DOHH2 (cell line): ENCODE results near the gene SEMA3A.

ENCODE experiments used
- H3F3A ChIP-seq: fragments of 200-600 bp; sonication (generic), shearing (Covaris generic); 2 replicates; pipeline ENCODE4 v1.6.0; 2016; ENCODE audit warnings: antibody characterized with exemption, mild to moderate bottlenecking; ENCODE audit not compliant: control insufficient read depth, insufficient read depth
- H3K27ac ChIP-seq: fragments of 200-600 bp; sonication (generic); 2 replicates; pipeline ENCODE4 v1.5.1; 2014; ENCODE audit warnings: low read depth, mild to moderate bottlenecking, low read length, moderate library complexity
- H3K27me3 ChIP-seq: fragments of 200-600 bp; sonication (generic); 2 replicates; pipeline ENCODE4 v1.6.1; 2014; ENCODE audit warnings: mild to moderate bottlenecking, low read length, mixed read lengths; ENCODE audit not compliant: control insufficient read depth
- H3K36me3 ChIP-seq: fragments of 200-600 bp; sonication (generic); 2 replicates; pipeline ENCODE4 v1.6.1; 2014; ENCODE audit warnings: mild to moderate bottlenecking, low read length, moderate library complexity, mixed read lengths; ENCODE audit not compliant: control insufficient read depth
- H3K4me1 ChIP-seq: fragments of 200-600 bp; sonication (generic); 2 replicates; pipeline ENCODE4 v1.6.1; 2014; ENCODE audit warnings: mild to moderate bottlenecking, low read length, mixed read lengths; ENCODE audit not compliant: control insufficient read depth
- H3K4me2 ChIP-seq: fragments of 200-600 bp; sonication (generic); 2 replicates; pipeline ENCODE4 v1.6.0; 2014; ENCODE audit warnings: mild to moderate bottlenecking, low read length, moderate library complexity
- H3K4me3 ChIP-seq: fragments of 200-600 bp; sonication (generic); 2 replicates; pipeline ENCODE4 v1.5.1; 2014; ENCODE audit warnings: mild to moderate bottlenecking, low read length, mixed read lengths
- H3K79me2 ChIP-seq: fragments of 200-600 bp; sonication (generic); 2 replicates; pipeline ENCODE4 v1.6.1; 2014; ENCODE audit warnings: mild to moderate bottlenecking, low read length, mixed read lengths; ENCODE audit not compliant: control insufficient read depth
- H3K9me2 ChIP-seq: fragments of 200-600 bp; sonication (generic); replicated peaks from 2 replicates; pipeline ENCODE4 v1.6.1; 2014; ENCODE audit warnings: mild to moderate bottlenecking, low read length, mixed read lengths; ENCODE audit not compliant: control insufficient read depth
- H3K9me3 ChIP-seq: fragments of 200-600 bp; sonication (generic); 2 replicates; pipeline ENCODE4 v1.6.1; 2014; ENCODE audit warnings: antibody characterized with exemption, low read length, mixed read lengths; ENCODE audit not compliant: control insufficient read depth, insufficient read depth
- H4K20me1 ChIP-seq: fragments of 200-600 bp; sonication (generic); 2 replicates; pipeline ENCODE4 v1.6.0; 2014; ENCODE audit warnings: low read depth, mild to moderate bottlenecking, antibody characterized with exemption, low read length, moderate library complexity; ENCODE audit not compliant: control insufficient read depth, insufficient read depth
- CTCF ChIP-seq: fragments of 200-600 bp; sonication (generic); IDR thresholded peaks from one replicate; pipeline ENCODE4 v1.5.1; 2014; ENCODE audit warnings: antibody characterized with exemption, mild to moderate bottlenecking, low read depth, low read length; ENCODE audit not compliant: poor library complexity, severe bottlenecking
- EZH2phosphoT487 ChIP-seq: fragments of 200-600 bp; sonication (generic); IDR thresholded peaks from 2 replicates; pipeline ENCODE4 v1.6.1; 2017; ENCODE audit warnings: borderline replicate concordance, mild to moderate bottlenecking, antibody characterized with exemption, low read length, moderate library complexity, mixed read lengths

The SEMA3A gene

GRCh38 chr7:84159435-84159834 is 35.2 kb downstream of the SEMA3A start:
- Histone ChIP-seq H3K9me2 (no peaks in the 10 kb centered on the region), H3K79me2 (no peaks in the 10 kb centered on the region), H3K9me3 (no peaks in the 10 kb centered on the region), H4K20me1 (no peaks in the 10 kb centered on the region), H3K27me3 (no peaks in the 10 kb centered on the region), H3F3A (no peaks in the 10 kb centered on the region), H3K4me2 (no peak overlapping the region), H3K36me3 (no peaks in the 10 kb centered on the region), H3K4me3 (no peak overlapping the region), H3K27ac (no peak overlapping the region), H3K4me1 (no peaks in the 10 kb centered on the region)
- TF ChIP-seq CTCF (no peak), EZH2phosphoT487 (no peak)

GRCh38 chr7:84157171-84157570 is 37.4 kb downstream of the SEMA3A start:
- Histone ChIP-seq H3K4me2 (no peak overlapping the region), H3K9me2 (no peaks in the 10 kb centered on the region), H3F3A (no peaks in the 10 kb centered on the region), H3K36me3 (no peaks in the 10 kb centered on the region), H3K4me3 (no peak overlapping the region), H3K27me3 (no peaks in the 10 kb centered on the region), H3K27ac (no peak overlapping the region), H3K9me3 (no peaks in the 10 kb centered on the region), H3K4me1 (no peaks in the 10 kb centered on the region), H3K79me2 (no peaks in the 10 kb centered on the region), H4K20me1 (no peaks in the 10 kb centered on the region)
- TF ChIP-seq EZH2phosphoT487 (no peak), CTCF (no peak)

GRCh38 chr7:84154991-84155781 is 39.4 kb downstream of the SEMA3A start:
- no peaks in the 10 kb centered on the region for H3K9me2 ChIP-seq
- no peaks in the 10 kb centered on the region for H3F3A ChIP-seq
- H3K4me3 ChIP-seq: no peak overlapping the region
- H3K27me3 ChIP-seq: no peaks in the 10 kb centered on the region
- no peaks in the 10 kb centered on the region for H3K36me3 ChIP-seq
- H3K4me1 ChIP-seq: no peaks in the 10 kb centered on the region
- no peaks in the 10 kb centered on the region for H3K9me3 ChIP-seq
- TF ChIP-seq CTCF (no peak), EZH2phosphoT487 (no peak)
- H3K27ac ChIP-seq: no peak overlapping the region
- H3K79me2 ChIP-seq: no peaks in the 10 kb centered on the region
- H3K4me2 ChIP-seq: no peak overlapping the region
- H4K20me1 ChIP-seq: no peaks in the 10 kb centered on the region
